GM12873 (cell line): ENCODE results near the gene CREBBP.
A peak's percentile ranks its signal among the peaks of the same experiment; 100 is the strongest.

Experiments
- CTCF ChIP-seq: IDR thresholded peaks from 2 replicates; pipeline ENCODE4 v1.5.1; 2012; ENCODE audit warnings: low read depth, mild to moderate bottlenecking, moderate library complexity, low read length, control low read depth; ENCODE audit not compliant: insufficient read depth; ENCODE audit errors: missing control alignments

The CREBBP gene

GRCh38 chr16:3866703-3867431 lies 13.6 kb downstream of the CREBBP start:
- no peak for TF ChIP-seq CTCF

GRCh38 chr16:3865241-3865640 lies 15.3 kb downstream of the CREBBP start:
- no peak for TF ChIP-seq CTCF

GRCh38 chr16:3864562-3864961 lies 16.0 kb downstream of the CREBBP start:
- TF ChIP-seq CTCF = no peak

- TF ChIP-seq CTCF = peak; percentile 24
Observed at GRCh38 chr16:3863587-3863986, 16.9 kb downstream of the CREBBP start.

- TF ChIP-seq CTCF = no peak
Observed at GRCh38 chr16:3861808-3862451, 18.6 kb downstream of the CREBBP start.

- TF ChIP-seq CTCF = no peak
Observed at GRCh38 chr16:3859889-3860288, 20.6 kb downstream of the CREBBP start.

GRCh38 chr16:3858801-3859200 lies 21.7 kb downstream of the CREBBP start:
- TF ChIP-seq CTCF = no peak
